Activated CD8-positive, alpha-beta memory T cell treated with anti-CD3 and anti-CD28 coated beads, Interleukin-2, amount 10 ng/mL, durations not matched to agents 7 days and 5 days (primary cell): ENCODE data around the gene THEMIS. TPM values are rescaled to one million over a fixed set of nuclear protein-coding genes. Genes with fewer than 3 reads are reported as not detected.

Source experiments
- ATAC-seq: fragments of 150-1000 bp; cut with Tn5 transposase; one replicate; pipeline ENCODE4 v1.10.0; 2021; ENCODE audit warnings: moderate library complexity
- CTCF ChIA-PET: fragments of 350-600 bp; sonication (Branson Sonifier 250); formaldehyde crosslinking; loops from one replicate; lab custom pipeline; 2021; ENCODE audit warnings: antibody characterized with exemption; lab: Charles Lee
- DNase-seq: peaks from one replicate; pipeline ENCODE4 v3.0.0-alpha.2; 2020
- H3K27ac Mint-ChIP-seq: one replicate; pipeline ENCODE4 v1.8.0; 2021; ENCODE audit warnings: mild to moderate bottlenecking, mixed read lengths
- H3K27me3 Mint-ChIP-seq: one replicate; pipeline ENCODE4 v1.8.0; 2021; ENCODE audit warnings: mixed read lengths
- H3K36me3 Mint-ChIP-seq: one replicate; pipeline ENCODE4 v1.8.0; 2021; ENCODE audit warnings: mild to moderate bottlenecking, mixed read lengths
- H3K4me1 Mint-ChIP-seq: one replicate; pipeline ENCODE4 v1.8.0; 2021; ENCODE audit warnings: mixed read lengths
- H3K4me3 Mint-ChIP-seq: one replicate; pipeline ENCODE4 v1.8.0; 2021; ENCODE audit warnings: mild to moderate bottlenecking, moderate library complexity, mixed read lengths
- H3K9me3 Mint-ChIP-seq: one replicate; pipeline ENCODE4 v1.8.0; 2022; ENCODE audit warnings: low read depth, mixed read lengths
- total RNA-seq, 2 experiments: library from RNA; stranded (reverse); gene quantifications; one replicate each; pipeline ENCODE4 v1.2.3, GENCODE V29; 2021

Gene THEMIS
- total RNA-seq, 2 experiments from 2014 or later: 107 to 133 TPM

GRCh38 chr6:127851197-127851596 lies 49.7 kb downstream of the THEMIS start:
- ATAC-seq: no peak
- Mint-ChIP-seq H3K4me3 (no peak overlapping the region), H3K9me3 (peaks cover 5% of the 10 kb centered on the region), H3K27me3 (no peaks in the 10 kb centered on the region), H3K4me1 (peaks cover 53% of the 10 kb centered on the region), H3K27ac (no peak overlapping the region), H3K36me3 (peaks cover 83% of the 10 kb centered on the region)
- no peak for DNase-seq
- CTCF ChIA-PET: no interaction called here

- H3K36me3 Mint-ChIP-seq: peaks cover 79% of the 10 kb centered on the region
- H3K4me3 Mint-ChIP-seq: no peak overlapping the region
- H3K27ac Mint-ChIP-seq: no peak overlapping the region
- DNase-seq: no peak
- ATAC-seq: no peak
- H3K4me1 Mint-ChIP-seq: peaks cover 32% of the 10 kb centered on the region
- H3K9me3 Mint-ChIP-seq: peaks cover 5% of the 10 kb centered on the region
- H3K27me3 Mint-ChIP-seq: no peaks in the 10 kb centered on the region
- CTCF ChIA-PET: interaction anchor here (0.8 to 2.3 kb wide), 2 partner anchors 10 to 483 kb away, joined by 3 to 12 read pairs; no protein-coding TSS in a partner anchor
Measured at GRCh38 chr6:127845242-127845641, 55.6 kb downstream of the THEMIS start.

GRCh38 chr6:127844529-127844928 lies 56.3 kb downstream of the THEMIS start:
- Mint-ChIP-seq H3K27me3 (no peaks in the 10 kb centered on the region), H3K36me3 (peaks cover 78% of the 10 kb centered on the region), H3K9me3 (peaks cover 2% of the 10 kb centered on the region), H3K27ac (no peak overlapping the region), H3K4me1 (peaks cover 26% of the 10 kb centered on the region), H3K4me3 (no peak overlapping the region)
- CTCF ChIA-PET: interaction anchor here (0.8 kb wide), 1 partner anchor 484 kb away, joined by 3 read pairs; no protein-coding TSS in a partner anchor
- DNase-seq: no peak
- ATAC-seq: no peak

- no peak for ATAC-seq
- no peak for DNase-seq
- peaks cover 77% of the 10 kb centered on the region for H3K36me3 Mint-ChIP-seq
- H3K4me1 Mint-ChIP-seq: peaks cover 24% of the 10 kb centered on the region
- CTCF ChIA-PET: no interaction called here
- no peaks in the 10 kb centered on the region for H3K27me3 Mint-ChIP-seq
- H3K4me3 Mint-ChIP-seq: no peak overlapping the region
- no peaks in the 10 kb centered on the region for H3K9me3 Mint-ChIP-seq
- no peak overlapping the region for H3K27ac Mint-ChIP-seq
Measured at GRCh38 chr6:127843582-127843981, 57.3 kb downstream of the THEMIS start.

GRCh38 chr6:127842562-127842961 lies 58.3 kb downstream of the THEMIS start:
- H3K36me3 Mint-ChIP-seq: peaks cover 69% of the 10 kb centered on the region
- H3K4me3 Mint-ChIP-seq: no peak overlapping the region
- no peak overlapping the region for H3K27ac Mint-ChIP-seq
- no peaks in the 10 kb centered on the region for H3K27me3 Mint-ChIP-seq
- H3K4me1 Mint-ChIP-seq: peaks cover 21% of the 10 kb centered on the region
- DNase-seq: no peak
- H3K9me3 Mint-ChIP-seq: no peaks in the 10 kb centered on the region
- CTCF ChIA-PET: interaction anchor here (0.7 to 1.2 kb wide), 2 partner anchors 12 to 13 kb away, joined by 3 read pairs; no protein-coding TSS in a partner anchor
- ATAC-seq: no peak

GRCh38 chr6:127841811-127842210 lies 59.0 kb downstream of the THEMIS start:
- Mint-ChIP-seq H3K27ac (no peak overlapping the region), H3K9me3 (no peaks in the 10 kb centered on the region), H3K4me3 (no peak overlapping the region), H3K27me3 (no peaks in the 10 kb centered on the region), H3K4me1 (peaks cover 16% of the 10 kb centered on the region), H3K36me3 (peaks cover 65% of the 10 kb centered on the region)
- CTCF ChIA-PET: interaction anchor here (1.0 to 1.2 kb wide), 2 partner anchors 13 to 25 kb away, joined by 3 read pairs; no protein-coding TSS in a partner anchor
- ATAC-seq: no peak
- no peak for DNase-seq

GRCh38 chr6:127834136-127834535 lies 66.7 kb downstream of the THEMIS start:
- CTCF ChIA-PET: interaction anchor here (0.6 kb wide), 1 partner anchor 38 kb away, joined by 4 read pairs; no protein-coding TSS in a partner anchor
- no peak overlapping the region for H3K27ac Mint-ChIP-seq
- H3K27me3 Mint-ChIP-seq: no peaks in the 10 kb centered on the region
- no peak overlapping the region for H3K4me3 Mint-ChIP-seq
- peaks cover 57% of the 10 kb centered on the region for H3K36me3 Mint-ChIP-seq
- peaks cover 13% of the 10 kb centered on the region for H3K4me1 Mint-ChIP-seq
- no peaks in the 10 kb centered on the region for H3K9me3 Mint-ChIP-seq
- ATAC-seq: no peak
- DNase-seq: no peak

- peaks cover 62% of the 10 kb centered on the region for H3K36me3 Mint-ChIP-seq
- DNase-seq (no peak), ATAC-seq (no peak)
- H3K27ac Mint-ChIP-seq: no peak overlapping the region
- H3K27me3 Mint-ChIP-seq: no peaks in the 10 kb centered on the region
- CTCF ChIA-PET: no interaction called here
- H3K4me3 Mint-ChIP-seq: no peak overlapping the region
- H3K9me3 Mint-ChIP-seq: no peaks in the 10 kb centered on the region
- H3K4me1 Mint-ChIP-seq: peaks cover 13% of the 10 kb centered on the region
Measured at GRCh38 chr6:127833336-127833735, 67.5 kb downstream of the THEMIS start.

GRCh38 chr6:127832381-127832780 lies 68.5 kb downstream of the THEMIS start:
- no peak for DNase-seq
- H3K27ac Mint-ChIP-seq: no peak overlapping the region
- peaks cover 70% of the 10 kb centered on the region for H3K36me3 Mint-ChIP-seq
- H3K4me3 Mint-ChIP-seq: no peak overlapping the region
- CTCF ChIA-PET: no interaction called here
- H3K4me1 Mint-ChIP-seq: peaks cover 19% of the 10 kb centered on the region
- ATAC-seq: no peak
- H3K27me3 Mint-ChIP-seq: no peaks in the 10 kb centered on the region
- H3K9me3 Mint-ChIP-seq: no peaks in the 10 kb centered on the region

- H3K36me3 Mint-ChIP-seq: peaks cover 83% of the 10 kb centered on the region
Measured at GRCh38 chr6:127824061-127824460, 76.8 kb downstream of the THEMIS start.

GRCh38 chr6:127821431-127821830 lies 79.4 kb downstream of the THEMIS start:
- Mint-ChIP-seq H3K27me3 (no peaks in the 10 kb centered on the region), H3K4me3 (no peak overlapping the region), H3K9me3 (peaks cover 2% of the 10 kb centered on the region), H3K4me1 (peaks cover 46% of the 10 kb centered on the region), H3K36me3 (peaks cover 77% of the 10 kb centered on the region), H3K27ac (no peak overlapping the region)
- CTCF ChIA-PET: interaction anchor here (1.2 kb wide), 1 partner anchor 14 kb away, joined by 3 read pairs; no protein-coding TSS in a partner anchor
- ATAC-seq (no peak), DNase-seq (no peak)

More at GRCh38 chr6:127824061-127824460, 76.8 kb downstream of the THEMIS start:
- ATAC-seq (no peak), DNase-seq (no peak)
- Mint-ChIP-seq H3K9me3 (peaks cover 2% of the 10 kb centered on the region), H3K27me3 (no peaks in the 10 kb centered on the region), H3K27ac (no peak overlapping the region), H3K4me3 (no peak overlapping the region), H3K4me1 (peaks cover 35% of the 10 kb centered on the region)
- CTCF ChIA-PET: no interaction called here

GRCh38 chr6:127818149-127818548 lies 82.7 kb downstream of the THEMIS start:
- H3K4me3 Mint-ChIP-seq: no peak overlapping the region
- peaks cover 74% of the 10 kb centered on the region for H3K36me3 Mint-ChIP-seq
- H3K9me3 Mint-ChIP-seq: no peaks in the 10 kb centered on the region
- H3K27me3 Mint-ChIP-seq: no peaks in the 10 kb centered on the region
- ATAC-seq (no peak), DNase-seq (no peak)
- peaks cover 61% of the 10 kb centered on the region for H3K4me1 Mint-ChIP-seq
- peak overlapping the region; percentile 53 for H3K27ac Mint-ChIP-seq
- CTCF ChIA-PET: no interaction called here

GRCh38 chr6:127816643-127817042 lies 84.2 kb downstream of the THEMIS start:
- H3K36me3 Mint-ChIP-seq: peaks cover 76% of the 10 kb centered on the region
- H3K4me3 Mint-ChIP-seq: no peak overlapping the region
- ATAC-seq: no peak
- DNase-seq: no peak
- H3K27me3 Mint-ChIP-seq: no peaks in the 10 kb centered on the region
- CTCF ChIA-PET: interaction anchor here (1.1 kb wide), 1 partner anchor 25 kb away, joined by 3 read pairs; no protein-coding TSS in a partner anchor
- H3K9me3 Mint-ChIP-seq: no peaks in the 10 kb centered on the region
- peak overlapping the region; percentile 41 for H3K27ac Mint-ChIP-seq
- peaks cover 74% of the 10 kb centered on the region for H3K4me1 Mint-ChIP-seq

GRCh38 chr6:127813699-127814027 lies 87.2 kb downstream of the THEMIS start:
- ATAC-seq (peak; percentile 72), DNase-seq (no peak)
- peak overlapping the region; percentile 35 for H3K27ac Mint-ChIP-seq
- peaks cover 83% of the 10 kb centered on the region for H3K36me3 Mint-ChIP-seq
- CTCF ChIA-PET: interaction anchor here (0.8 kb wide), 1 partner anchor 24 kb away, joined by 4 read pairs; no protein-coding TSS in a partner anchor
- H3K9me3 Mint-ChIP-seq: no peaks in the 10 kb centered on the region
- peaks cover 77% of the 10 kb centered on the region for H3K4me1 Mint-ChIP-seq
- no peak overlapping the region for H3K4me3 Mint-ChIP-seq
- H3K27me3 Mint-ChIP-seq: no peaks in the 10 kb centered on the region
